HG03571 (cell line): ENCODE measurements around the gene PTPRD.

Experiments
- ATAC-seq: cut with Tn5 transposase; IDR thresholded peaks from one replicate; pipeline ENCODE4 v1.9.1; 2021; ENCODE audit not compliant: unreplicated experiment

PTPRD gene

DNA sequence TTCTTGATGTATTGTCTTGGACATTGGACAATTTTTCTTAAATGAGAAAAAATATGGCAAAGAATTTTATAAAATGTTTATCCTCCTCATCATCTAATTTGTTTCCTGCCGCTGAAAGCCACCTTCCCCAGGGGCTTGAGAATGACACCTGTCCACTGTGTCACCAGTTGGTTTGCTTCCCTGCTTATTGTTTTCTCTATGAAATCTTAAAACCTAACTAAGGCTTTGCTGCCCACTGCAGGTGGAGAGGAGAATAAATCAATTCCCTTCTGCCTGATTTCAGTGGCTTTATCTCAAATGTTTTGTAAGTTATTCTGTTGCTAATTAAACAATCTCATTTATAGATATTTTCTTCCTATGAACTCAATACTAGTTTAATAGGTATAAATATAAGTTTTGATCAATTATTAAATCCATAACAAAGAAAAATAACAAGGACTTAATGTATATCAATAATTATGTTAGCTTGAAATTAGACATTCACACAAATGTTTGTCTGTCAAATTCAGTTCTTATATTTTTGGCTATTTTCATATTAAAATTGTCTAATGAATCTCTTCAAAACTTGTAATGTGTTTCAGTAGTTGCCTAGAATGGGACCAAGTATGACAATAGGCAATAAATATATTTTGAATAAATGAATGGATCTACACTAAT is 822.5 kb downstream of the PTPRD start:
- ATAC-seq: no peak

DNA sequence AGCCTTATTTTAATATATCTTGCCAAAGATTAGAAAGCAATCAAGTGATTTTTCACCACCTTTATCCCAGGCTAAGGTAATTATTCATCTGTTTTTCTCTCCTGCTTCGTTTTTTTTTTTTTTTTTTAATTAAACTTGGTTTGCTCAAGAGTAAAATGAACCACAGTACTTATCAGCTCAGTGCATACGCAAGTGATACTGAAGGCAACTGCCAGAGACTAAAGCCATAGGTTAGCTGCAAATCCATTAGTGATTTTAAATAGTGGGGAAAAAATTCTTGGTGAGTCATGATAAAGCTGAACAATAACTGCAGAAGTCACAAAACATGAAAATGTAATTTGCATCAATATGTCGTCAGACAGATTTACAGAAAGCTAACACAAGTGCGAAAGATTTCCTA is 829.1 kb downstream of the PTPRD start:
- no peak for ATAC-seq

DNA sequence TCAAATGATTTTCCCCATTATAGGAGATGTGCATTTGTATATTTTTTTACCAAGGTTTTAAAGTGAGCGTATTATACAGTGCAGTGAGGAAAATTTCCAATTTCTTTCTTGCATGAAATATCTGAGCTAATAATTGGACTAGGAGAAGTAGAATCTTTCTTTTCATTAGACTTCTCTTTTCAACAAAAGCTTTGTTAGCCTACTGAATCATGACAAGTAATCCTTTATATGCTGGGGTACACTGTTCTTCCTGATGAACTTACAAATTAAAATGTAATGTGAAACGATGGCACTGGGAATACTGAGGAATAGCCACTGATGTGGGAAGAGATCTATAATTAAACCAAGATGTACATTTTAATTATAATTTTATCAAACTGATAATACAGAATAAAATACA is 829.6 kb downstream of the PTPRD start:
- no peak for ATAC-seq

DNA sequence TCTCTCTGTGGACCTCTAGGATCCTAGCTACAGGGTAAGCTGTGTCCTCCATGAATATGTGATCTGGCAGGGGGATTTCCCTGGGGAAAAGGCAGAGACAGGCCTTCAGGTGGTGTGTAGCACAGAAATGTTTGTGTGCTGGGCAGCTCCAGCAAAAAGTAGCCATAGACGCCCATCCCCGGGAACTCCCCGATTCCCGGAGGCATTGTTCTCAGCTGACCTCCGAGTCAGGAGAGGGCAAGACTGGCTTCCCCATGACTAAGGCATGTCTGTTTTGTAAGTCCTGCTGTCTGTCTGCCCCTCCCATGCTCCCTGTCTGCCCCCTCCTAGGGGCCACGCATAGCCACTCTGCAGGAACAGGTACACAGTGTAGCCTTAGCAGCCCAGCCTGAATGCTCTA is 834.5 kb downstream of the PTPRD start:
- ATAC-seq: no peak

DNA sequence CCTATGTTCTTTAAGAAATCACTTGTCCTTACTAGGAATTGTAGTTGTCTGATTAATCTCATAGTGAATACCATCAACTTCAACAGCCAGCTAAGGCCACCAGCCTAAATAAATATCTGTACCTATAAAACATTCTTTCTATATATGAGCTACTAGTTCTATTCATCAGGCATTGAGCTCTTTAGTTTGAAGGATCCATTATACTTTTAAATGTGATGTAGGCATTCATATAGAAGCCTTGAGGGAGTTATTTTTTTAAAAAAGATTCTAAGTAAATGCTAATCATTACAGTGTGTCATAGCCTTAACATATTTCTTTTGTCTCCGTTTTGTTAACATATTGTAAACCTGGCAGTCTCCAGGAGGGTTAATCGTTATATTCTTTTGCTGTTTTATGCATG is 838.3 kb downstream of the PTPRD start:
- no peak for ATAC-seq

DNA sequence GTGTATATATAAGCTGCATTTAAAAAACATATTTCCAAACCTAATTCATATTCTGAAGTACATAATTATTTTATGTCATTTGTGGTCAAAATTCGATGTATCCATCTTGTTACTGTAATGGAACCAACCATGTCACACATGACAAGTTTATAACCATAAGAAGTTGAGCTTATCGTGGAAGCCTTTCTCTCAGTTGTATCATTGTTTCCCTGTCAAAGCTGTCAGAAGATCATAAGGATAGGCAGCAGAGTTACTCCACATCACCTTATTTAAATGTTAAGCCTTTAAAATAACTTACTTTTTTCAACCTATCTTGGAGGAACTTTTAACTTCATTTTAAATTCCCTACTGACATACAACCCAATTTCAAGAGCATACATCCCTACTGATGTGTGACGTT is 841.5 kb downstream of the PTPRD start:
- no peak for ATAC-seq

DNA sequence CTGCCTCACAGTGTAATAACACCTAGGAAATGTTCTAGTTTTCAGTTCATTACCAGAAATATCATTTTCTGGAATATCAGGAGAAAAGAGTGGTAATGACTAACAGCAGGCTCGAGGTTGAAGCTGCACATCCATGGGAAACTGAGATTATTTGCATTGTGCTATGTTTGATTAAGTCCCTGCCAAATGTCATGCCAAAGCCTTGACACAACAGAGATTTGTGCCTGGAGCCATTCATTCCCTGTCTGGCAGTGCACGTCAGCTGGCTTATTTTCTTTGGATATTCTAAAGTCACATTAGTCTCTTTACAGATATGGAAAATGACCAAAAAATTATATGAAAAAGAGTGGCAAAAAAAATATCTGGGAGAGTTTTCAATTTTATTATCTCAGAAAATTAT is 848.0 kb downstream of the PTPRD start:
- ATAC-seq: no peak

DNA sequence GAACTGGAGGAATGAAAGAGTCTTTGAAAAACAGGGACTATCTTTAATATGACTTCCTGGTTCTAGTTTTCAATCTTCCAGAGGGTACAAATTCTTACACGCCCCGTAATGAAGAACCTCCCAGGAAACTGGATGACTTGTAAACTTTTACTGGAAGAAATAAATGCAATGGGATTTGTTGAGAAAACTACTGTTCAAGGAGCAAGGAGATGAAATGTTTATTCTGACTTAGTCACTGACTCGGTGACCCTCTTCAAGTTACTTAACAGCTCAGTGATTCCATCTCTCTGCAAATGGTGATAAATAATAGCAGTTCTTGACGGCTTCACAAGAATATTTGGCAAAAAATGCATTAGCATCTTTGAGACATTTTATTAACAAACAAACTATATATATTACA is 858.6 kb downstream of the PTPRD start:
- ATAC-seq: no peak

DNA sequence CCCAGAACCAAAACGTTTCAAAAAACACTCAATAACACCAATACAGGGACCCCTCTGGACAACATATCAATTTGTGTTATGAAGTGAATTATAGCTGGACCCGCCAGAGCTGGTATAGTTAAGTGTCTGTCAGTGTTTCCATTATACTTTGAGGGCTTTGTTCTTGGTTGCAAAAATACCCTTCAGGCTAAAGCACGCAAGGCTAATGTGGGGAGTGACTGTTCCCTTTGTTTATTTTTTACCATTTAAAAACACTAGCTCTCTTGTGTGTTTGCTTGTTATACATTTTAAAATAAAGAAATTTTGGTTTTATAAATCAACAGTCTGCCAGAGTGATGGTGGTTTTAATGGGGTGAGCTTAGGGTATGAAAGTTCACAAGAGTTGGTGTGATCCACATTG is 859.5 kb downstream of the PTPRD start:
- ATAC-seq: no peak

DNA sequence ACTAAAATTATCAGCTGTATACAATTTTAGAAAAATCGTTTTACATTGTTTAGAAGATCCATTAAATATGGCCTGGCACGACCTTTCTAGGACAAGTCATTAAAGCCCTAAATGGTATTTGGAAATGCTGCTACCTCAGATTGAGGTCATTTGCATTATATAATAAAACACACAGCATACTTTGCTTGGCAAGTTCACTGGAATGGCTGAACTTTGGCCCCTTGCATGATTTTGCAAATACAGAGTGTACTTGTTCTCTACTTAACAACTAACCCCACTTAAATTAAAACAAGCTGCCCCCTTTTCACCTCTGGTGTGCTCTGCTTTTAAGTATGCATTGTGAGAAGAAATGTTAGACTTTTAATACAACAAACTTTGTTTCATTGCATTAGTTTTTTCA is 860.1 kb downstream of the PTPRD start:
- no peak for ATAC-seq

DNA sequence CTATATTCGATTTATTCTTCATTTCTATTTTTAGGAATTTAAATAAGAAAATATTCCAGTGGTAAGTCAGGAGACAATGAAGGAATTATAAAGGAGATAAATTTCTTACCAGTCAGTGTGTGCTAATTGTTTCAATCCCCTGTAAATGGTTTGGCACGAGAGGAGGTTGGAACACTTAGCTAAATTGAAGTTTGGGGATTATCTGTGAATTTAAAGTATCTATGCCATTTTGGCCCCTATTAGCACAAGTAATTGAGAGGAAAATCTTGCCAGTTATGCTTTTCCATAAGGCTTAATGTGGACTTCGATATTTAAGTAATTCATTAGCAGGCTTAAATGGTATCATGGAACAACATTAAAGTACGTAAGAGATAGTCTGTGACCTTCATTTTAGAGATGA is 860.8 kb downstream of the PTPRD start:
- no peak for ATAC-seq

DNA sequence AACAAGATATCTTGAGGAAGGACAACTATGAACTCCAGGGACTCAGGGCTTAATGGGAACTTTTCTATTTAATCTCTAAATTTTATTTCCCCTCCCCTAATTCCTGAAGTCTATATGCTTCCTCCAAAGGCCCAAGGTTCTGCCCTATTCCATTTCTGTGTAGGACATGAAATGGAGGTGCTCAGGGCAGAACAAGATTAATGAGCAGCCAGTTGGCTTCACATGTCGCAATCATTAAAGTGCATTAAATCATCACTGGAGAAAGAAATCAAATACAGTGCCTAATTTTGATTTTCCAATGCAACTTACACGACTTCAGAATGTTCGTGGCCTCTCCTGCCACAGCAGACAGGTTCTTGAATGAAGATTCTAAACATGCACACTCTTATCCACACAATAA is 862.1 kb downstream of the PTPRD start:
- no peak for ATAC-seq

DNA sequence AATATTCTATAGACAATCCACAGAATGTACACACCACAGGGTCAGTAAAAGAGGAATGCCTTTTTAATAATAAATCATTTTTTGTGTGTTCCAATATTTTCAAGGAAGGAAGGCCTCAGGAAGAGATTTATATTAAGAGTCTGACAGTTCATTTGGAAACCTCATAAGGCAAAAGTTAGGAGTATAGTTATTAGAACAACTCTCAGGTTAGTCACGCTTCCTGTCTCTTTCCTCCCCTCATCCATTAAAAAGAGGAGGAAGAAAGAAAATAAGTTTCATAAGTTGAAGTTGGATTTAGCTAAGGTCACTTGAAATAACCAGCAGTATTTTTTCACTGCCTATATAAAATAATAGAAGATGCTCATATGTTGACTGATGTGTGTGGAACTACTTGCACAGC is 863.2 kb downstream of the PTPRD start:
- no peak for ATAC-seq

DNA sequence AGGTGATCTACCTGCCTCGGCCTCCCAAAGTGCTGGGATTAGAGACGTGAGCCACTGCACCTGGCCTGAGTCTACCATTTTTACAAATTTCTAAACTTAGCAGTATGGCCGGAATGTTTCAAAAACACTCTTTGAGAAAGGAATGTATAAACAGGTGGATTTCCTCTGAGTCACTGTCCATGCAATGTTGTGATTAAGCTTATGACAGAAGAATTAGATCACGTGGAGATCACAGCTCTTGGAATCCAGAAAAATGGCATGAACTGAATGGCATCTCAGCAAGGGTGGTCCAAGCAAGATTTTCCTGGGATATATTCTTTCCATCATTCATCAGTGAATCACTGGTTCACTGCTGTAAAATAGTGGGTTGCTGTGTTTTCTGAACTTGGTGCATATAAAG is 865.0 kb downstream of the PTPRD start:
- no peak for ATAC-seq

DNA sequence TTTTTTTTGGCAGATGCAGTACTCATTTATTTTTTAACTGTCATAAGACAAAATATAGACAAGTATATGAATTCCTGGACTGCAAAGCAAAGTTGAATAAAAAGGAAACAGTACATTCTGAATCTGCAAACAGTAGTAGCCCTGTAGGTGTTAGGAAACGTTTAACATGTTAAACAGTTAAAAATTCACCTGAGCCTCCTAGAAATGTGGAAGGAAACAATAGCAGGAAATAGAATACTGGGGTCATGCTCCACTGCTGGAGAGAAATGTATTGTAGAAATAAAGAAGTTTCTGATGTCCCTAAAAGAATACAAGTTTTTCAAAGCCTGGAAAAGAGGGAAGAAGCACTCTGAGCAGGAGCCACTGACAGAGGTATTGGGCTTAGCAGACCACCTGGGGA is 866.0 kb downstream of the PTPRD start:
- no peak for ATAC-seq

DNA sequence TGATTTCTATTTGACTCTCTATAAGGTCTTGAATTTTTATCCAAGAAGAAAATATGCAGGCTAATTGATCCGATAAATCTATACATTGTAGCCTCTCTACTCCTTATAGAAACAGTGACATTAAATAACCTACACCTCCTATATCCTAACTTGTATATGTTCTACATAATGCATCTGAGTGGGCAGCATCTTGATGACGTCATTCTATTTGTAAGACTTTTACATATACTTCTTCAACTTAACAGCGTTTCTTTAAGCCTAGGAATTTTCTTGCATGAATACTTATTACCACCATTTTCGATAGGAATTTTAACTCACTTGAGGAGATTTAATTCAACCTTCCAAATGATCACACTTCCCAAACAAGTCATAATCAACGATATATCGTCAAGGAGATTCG is 869.0 kb downstream of the PTPRD start:
- no peak for ATAC-seq

DNA sequence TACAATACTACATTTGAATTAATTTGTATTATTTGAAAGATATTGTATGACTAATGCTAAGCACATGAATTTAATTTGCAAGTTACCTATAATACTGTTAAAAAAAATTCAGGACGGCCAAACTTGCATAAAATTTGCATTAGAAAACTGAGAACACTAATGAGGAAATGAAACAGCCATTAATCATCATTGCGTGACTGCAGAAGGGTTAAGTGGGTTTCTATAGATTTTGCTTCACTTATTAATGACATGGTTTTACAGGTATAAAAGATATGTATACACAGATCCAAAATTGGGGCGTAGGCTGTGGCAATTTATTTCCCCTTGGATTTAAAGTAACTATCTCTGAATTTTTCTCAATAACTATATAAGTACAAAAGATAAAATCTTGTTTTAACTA is 882.6 kb downstream of the PTPRD start:
- no peak for ATAC-seq

DNA sequence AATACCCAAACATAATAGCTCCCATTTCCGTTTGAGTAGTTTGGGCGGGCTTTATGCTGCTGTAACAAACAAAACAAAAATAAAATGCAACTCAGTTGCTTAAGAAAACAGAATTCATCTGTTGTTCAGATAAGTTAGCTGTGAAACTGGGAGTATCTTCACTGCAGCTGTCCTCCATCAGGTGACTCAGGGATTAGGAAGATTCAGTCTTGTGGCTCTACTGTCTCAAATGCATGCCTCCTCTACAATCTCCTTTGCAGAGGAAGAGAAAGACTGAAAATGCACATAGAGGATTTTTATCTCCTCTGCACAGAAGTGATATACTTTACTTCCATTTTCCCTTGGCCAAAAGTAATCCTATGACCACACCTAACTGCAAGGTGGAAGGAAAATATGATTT is 883.7 kb downstream of the PTPRD start:
- ATAC-seq: no peak

DNA sequence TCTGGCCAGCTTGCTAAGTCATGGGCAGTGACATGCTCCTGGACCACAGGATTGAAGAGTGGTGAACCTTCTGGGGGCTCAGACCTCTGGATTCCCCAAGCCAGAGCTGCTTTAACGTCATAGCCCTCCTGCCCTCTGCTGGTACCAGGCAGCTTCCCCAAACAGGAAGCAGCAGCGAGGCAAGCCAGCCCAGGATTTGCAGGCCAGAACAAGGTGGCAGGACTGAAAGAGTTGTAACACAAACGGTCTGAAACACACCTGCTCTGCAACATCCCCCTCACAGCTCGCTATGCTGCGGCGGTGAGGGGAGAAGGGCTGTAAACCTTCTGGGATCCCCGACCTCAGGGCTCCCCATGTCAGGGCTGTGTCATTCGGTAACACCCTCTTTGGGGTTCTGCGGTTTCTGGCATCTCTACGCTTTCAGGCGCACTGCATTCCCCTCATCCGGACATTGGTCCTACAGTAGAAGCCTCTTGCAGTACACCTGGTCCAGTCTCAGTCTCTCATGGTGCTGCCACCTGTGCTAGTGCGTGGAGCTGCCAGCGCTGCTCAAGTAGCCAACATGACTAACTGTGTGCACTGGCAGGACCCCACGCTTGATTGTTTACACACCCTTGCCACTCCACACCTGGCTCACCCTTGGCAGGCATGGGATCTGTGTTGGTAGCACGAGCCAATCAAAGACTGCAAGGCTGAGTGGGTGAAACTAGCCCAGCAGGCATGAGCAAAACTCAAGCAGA is 893.3 kb downstream of the PTPRD start:
- ATAC-seq: no peak

DNA sequence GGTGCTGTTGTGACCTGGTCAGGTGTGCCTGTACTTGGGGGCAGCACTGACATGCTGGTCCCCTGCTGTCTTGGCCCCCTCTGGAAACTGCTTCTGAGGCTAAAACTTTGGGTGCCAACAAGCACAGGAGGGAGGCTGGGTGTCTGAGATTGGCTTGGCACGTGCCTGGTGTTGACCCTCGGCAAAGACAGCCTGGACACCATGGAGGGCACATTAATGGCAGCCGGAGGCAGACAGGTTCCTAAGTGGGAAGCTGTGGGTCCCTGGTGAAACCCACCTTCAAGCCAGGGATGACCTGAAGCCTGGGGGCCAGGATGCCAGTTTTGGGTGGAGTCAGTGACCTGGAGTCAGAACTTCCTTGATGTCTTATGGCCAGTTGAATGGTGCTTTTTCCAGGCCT is 894.1 kb downstream of the PTPRD start:
- ATAC-seq: no peak

DNA sequence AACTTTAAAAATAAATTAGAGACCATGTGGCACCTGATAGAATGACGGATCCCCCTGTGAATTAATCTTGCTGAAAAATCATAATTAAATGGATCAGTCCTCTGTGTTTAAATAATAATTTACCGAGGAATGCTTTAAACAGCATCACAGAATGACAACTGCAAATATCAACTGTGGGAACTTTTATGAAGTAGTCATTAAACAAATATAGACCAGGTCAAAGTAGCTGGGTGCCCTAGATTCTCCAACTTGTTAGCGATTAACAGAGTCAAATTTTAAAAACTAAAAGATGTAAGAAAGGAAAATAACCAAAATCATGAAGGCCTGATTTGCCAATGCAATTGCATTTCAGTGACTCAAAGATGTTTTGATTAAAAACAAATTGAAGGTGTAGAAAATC is 933.4 kb downstream of the PTPRD start:
- no peak for ATAC-seq

DNA sequence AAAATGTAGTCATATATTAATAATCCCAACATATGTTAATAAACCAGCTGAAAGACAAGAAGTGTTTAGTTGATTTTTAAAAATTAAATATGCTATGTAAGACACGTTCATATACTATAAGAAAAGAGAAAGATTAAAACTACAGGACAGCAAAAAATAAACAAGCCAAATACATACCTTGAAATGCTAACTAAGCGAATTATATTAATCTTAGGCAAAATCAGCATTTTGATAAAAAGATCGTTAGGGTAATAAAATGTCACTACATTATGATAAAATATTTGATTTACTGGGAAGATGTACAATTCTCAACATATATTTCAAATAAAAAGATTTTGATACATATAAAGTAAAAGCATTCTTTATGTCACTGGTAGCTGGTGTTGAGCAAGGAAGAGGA is 938.3 kb downstream of the PTPRD start:
- no peak for ATAC-seq

DNA sequence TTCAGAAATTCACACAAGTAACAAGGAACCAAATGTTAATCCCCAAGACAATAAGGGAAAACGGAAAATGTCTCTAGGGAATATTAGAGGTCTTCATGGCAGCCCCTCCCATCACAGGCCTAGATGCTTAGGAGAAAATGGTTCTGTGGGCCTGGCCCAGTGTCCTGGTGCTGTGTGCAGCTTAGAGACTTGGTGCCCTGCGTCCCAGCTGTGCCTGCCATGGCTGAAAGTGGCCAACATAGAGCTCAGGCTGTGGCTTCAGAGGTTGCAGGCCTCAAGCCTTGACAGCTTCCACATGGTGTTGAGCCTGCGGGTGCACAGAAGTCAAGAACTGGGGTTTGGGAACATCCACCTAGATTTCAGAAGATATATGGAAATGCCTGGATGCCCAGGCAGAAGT is 942.3 kb downstream of the PTPRD start:
- ATAC-seq: no peak
